ENCODE measurements around the gene LRRC17. TPM values are rescaled to one million over a fixed set of nuclear protein-coding genes. Genes with fewer than 3 reads are reported as not detected.

Gene LRRC17
- total and polyA plus RNA-seq, 10 donors = 0.54 to 3.1 (median 1.1) TPM

- Histone ChIP-seq H3K4me3 (no peak overlapping the region), H3K36me3 (no peaks in the 10 kb centered on the region), H3K27me3 (replicated peaks in 1 of 7) (no peaks in the 10 kb centered on the region), H3K9me3 (no peaks in the 10 kb centered on the region), H3K4me1 (peaks cover 0 to 11% (median 2%) of the 10 kb centered on the region in 6 donors), H3K27ac (no peak overlapping the region)
- TF ChIP-seq CTCF (IDR thresholded peaks at IDR 0.05 in 8 of 11, conservative IDR thresholded peaks at IDR 0.05 in 3 of 11) (no peak), POLR2A (IDR thresholded peaks at IDR 0.05) (no peak), POLR2AphosphoS5 (IDR thresholded peaks at IDR 0.05) (no peak)
- no peak for DNase-seq
- WGBS, 5 donors = 94 to 100% (median 97%) methylated on average over 1 of the region's 1 CpG
- intact Hi-C loops (cut with DNase I; ENCODE audit: low total_unique reads) = no loop called here
These were observed 30.1 kb downstream of the LRRC17 start for GRCh38 chr7:102942868-102943267.

- Histone ChIP-seq H3K4me3 (no peak overlapping the region), H3K36me3 (no peaks in the 10 kb centered on the region), H3K27me3 (replicated peaks in 1 of 7) (no peaks in the 10 kb centered on the region), H3K9me3 (no peaks in the 10 kb centered on the region), H3K27ac (no peak overlapping the region), H3K4me1 (peaks cover 0 to 3% (median 0%) of the 10 kb centered on the region in 6 donors)
- TF ChIP-seq CTCF (IDR thresholded peaks at IDR 0.05 in 8 of 11, conservative IDR thresholded peaks at IDR 0.05 in 3 of 11) = no peak
- TF ChIP-seq POLR2A (IDR thresholded peaks at IDR 0.05) = no peak
- no peak for TF ChIP-seq POLR2AphosphoS5 (IDR thresholded peaks at IDR 0.05)
- intact Hi-C loops (cut with DNase I; ENCODE audit: low total_unique reads) = no loop called here
- 81 to 88% (median 85%) methylated on average over 5 of the region's 5 CpGs for WGBS, 5 donors
- DNase-seq = no peak
These were observed 30.8 kb downstream of the LRRC17 start for GRCh38 chr7:102943423-102944169.

GRCh38 chr7:102944241-102944640 lies 31.4 kb downstream of the LRRC17 start:
- no peak for DNase-seq
- intact Hi-C loops (cut with DNase I; ENCODE audit: low total_unique reads) = no loop called here
- no peaks in the 10 kb centered on the region for H3K9me3 ChIP-seq
- no peaks in the 10 kb centered on the region for H3K36me3 ChIP-seq
- TF ChIP-seq POLR2A (IDR thresholded peaks at IDR 0.05) = no peak
- no peak for TF ChIP-seq CTCF (IDR thresholded peaks at IDR 0.05 in 8 of 11, conservative IDR thresholded peaks at IDR 0.05 in 3 of 11)
- no peak for TF ChIP-seq POLR2AphosphoS5 (IDR thresholded peaks at IDR 0.05)
- 92 to 97% (median 96%) methylated on average over 4 of the region's 4 CpGs for WGBS, 5 donors
- H3K4me1 ChIP-seq = no peaks in the 10 kb centered on the region
- H3K4me3 ChIP-seq = no peak overlapping the region
- no peaks in the 10 kb centered on the region for H3K27me3 ChIP-seq (replicated peaks in 1 of 7)
- H3K27ac ChIP-seq = no peak overlapping the region

DNA sequence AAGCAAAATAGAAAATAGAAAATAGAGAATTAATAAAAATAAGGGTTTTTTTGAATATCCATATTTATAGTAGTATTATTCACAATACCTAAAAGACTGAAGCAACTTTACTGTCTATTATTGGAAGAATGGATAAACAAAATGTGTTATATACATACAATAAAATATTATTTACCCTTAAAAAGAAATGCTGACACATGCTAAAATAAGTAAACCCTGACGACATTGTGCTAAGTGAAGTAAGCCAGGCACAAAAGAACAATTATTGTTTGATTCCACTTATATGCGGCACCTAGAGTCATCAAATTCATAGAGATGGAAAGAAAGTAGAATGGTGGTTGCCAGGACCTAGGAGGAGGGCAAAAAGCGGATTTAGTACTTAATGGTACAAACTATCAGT lies 39.0 kb downstream of the LRRC17 start:
- no peak overlapping the region for H3K27ac ChIP-seq
- no peak overlapping the region for H3K4me3 ChIP-seq
- H3K36me3 ChIP-seq = no peaks in the 10 kb centered on the region
- intact Hi-C loops (cut with DNase I; ENCODE audit: low total_unique reads) = no loop called here
- no peaks in the 10 kb centered on the region for H3K4me1 ChIP-seq
- H3K27me3 ChIP-seq (replicated peaks in 1 of 7) = no peaks in the 10 kb centered on the region
- no peak for DNase-seq
- peaks cover 0 to 27% (median 12%) of the 10 kb centered on the region in 8 donors for H3K9me3 ChIP-seq
- WGBS, 5 donors = 92 to 96% (median 95%) methylated on average over 3 of the region's 3 CpGs
- TF ChIP-seq POLR2A (IDR thresholded peaks at IDR 0.05) (no peak), CTCF (IDR thresholded peaks at IDR 0.05 in 8 of 11, conservative IDR thresholded peaks at IDR 0.05 in 3 of 11) (no peak), POLR2AphosphoS5 (IDR thresholded peaks at IDR 0.05) (no peak)
